Testis (tissue), 3 donors: ENCODE measurements around the gene TPCN1. TPM values are rescaled to one million over a fixed set of nuclear protein-coding genes. Genes with fewer than 3 reads are reported as not detected.

ENCODE experiments used
- DNase-seq: peaks from one replicate; pipeline ENCODE4 v3.0.0-alpha.2; 2019
- H3K27ac ChIP-seq, 2 donors: fragments of 200-600 bp; sonication (generic); one replicate each; pipeline ENCODE4 v1.5.1; 2019
- H3K27me3 ChIP-seq: fragments of 200-600 bp; sonication (generic); one replicate; pipeline ENCODE4 v1.5.1; 2019
- H3K36me3 ChIP-seq: fragments of 200-600 bp; sonication (generic); one replicate; pipeline ENCODE4 v1.5.1; 2017; ENCODE audit warnings: low read depth; ENCODE audit errors: missing control alignments
- H3K4me1 ChIP-seq: fragments of 200-600 bp; sonication (generic); one replicate; pipeline ENCODE4 v1.5.1; 2019
- H3K4me3 ChIP-seq, 2 donors: fragments of 200-600 bp; sonication (generic); one replicate each; pipeline ENCODE4 v1.5.1; 2017 to 2019
- H3K9me3 ChIP-seq: fragments of 200-600 bp; sonication (generic); one replicate; pipeline ENCODE4 v1.5.1; 2017
- POLR2A ChIP-seq: fragments of 450-650 bp; IDR thresholded peaks from one replicate; pipeline ENCODE4 v1.6.1; 2017; ENCODE audit warnings: antibody characterized with exemption, mild to moderate bottlenecking, moderate library complexity
- WGBS, 2 donors: methylation state at CpG; one replicate each; pipeline ENCODE4 v1.1.5; 2018; 5-methylcytosine and 5-hydroxymethylcytosine counted together
- intact Hi-C: fragments of 100-400 bp; cut with DNase I; formaldehyde crosslinking; loops from one replicate; pipeline ENCODE4 v1.15.1; 2023; ENCODE audit warnings: low total_unique reads
- polyA plus RNA-seq: library from polyadenylated mRNA; stranded (reverse); fragments of 350-450 nt; fragmentation: Illumina TruSeq; extraction: RNeasy Lipid Tissue Mini Kit (QIAGEN cat#74804); gene quantifications from one replicate; pipeline ENCODE4 v1.2.3, GENCODE V29; 2014; ENCODE audit warnings: low read depth, low replicate concordance; ENCODE audit not compliant: insufficient read depth
- total RNA-seq, 2 donors: library from RNA; depleted of rRNA; stranded (reverse); fragments of >200 nt; gene quantifications; one replicate each; pipeline ENCODE4 v1.2.3, GENCODE V29; 2016
- TF ChIP-seq, protein P1 (sequence below), 3 experiments: fragments of 450-650 bp in 2 of 3; fragments of 200-600 bp in 1 of 3; sonication (generic) in 1 of 3; IDR thresholded peaks; one replicate each; pipeline ENCODE4 v1.5.1; 2016 to 2019; ENCODE audit warnings: antibody characterized with exemption in 3 of 3, mild to moderate bottlenecking in 2 of 3, moderate library complexity in 1 of 3

TPCN1 gene
- total and polyA plus RNA-seq, 3 donors from 2014 or later: 33.4 to 73.0 (median 48.7) TPM

- TF ChIP-seq, protein P1, sequence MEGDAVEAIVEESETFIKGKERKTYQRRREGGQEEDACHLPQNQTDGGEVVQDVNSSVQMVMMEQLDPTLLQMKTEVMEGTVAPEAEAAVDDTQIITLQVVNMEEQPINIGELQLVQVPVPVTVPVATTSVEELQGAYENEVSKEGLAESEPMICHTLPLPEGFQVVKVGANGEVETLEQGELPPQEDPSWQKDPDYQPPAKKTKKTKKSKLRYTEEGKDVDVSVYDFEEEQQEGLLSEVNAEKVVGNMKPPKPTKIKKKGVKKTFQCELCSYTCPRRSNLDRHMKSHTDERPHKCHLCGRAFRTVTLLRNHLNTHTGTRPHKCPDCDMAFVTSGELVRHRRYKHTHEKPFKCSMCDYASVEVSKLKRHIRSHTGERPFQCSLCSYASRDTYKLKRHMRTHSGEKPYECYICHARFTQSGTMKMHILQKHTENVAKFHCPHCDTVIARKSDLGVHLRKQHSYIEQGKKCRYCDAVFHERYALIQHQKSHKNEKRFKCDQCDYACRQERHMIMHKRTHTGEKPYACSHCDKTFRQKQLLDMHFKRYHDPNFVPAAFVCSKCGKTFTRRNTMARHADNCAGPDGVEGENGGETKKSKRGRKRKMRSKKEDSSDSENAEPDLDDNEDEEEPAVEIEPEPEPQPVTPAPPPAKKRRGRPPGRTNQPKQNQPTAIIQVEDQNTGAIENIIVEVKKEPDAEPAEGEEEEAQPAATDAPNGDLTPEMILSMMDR (IDR thresholded peaks at IDR 0.05): no peak
- TF ChIP-seq POLR2A: no peak
- Histone ChIP-seq H3K27ac (no peak overlapping the region), H3K27me3 (no peaks in the 10 kb centered on the region), H3K4me3 (no peak overlapping the region), H3K36me3 (no peaks in the 10 kb centered on the region), H3K4me1 (peaks cover 23% of the 10 kb centered on the region), H3K9me3 (no peaks in the 10 kb centered on the region)
- intact Hi-C loops: no loop called here
- no peak for DNase-seq
- WGBS, 2 donors: 66 to 81% methylated on average over 5 of the region's 5 CpGs
These were observed 15.5 kb downstream of the TPCN1 start for GRCh38 chr12:113236539-113237399.

DNA sequence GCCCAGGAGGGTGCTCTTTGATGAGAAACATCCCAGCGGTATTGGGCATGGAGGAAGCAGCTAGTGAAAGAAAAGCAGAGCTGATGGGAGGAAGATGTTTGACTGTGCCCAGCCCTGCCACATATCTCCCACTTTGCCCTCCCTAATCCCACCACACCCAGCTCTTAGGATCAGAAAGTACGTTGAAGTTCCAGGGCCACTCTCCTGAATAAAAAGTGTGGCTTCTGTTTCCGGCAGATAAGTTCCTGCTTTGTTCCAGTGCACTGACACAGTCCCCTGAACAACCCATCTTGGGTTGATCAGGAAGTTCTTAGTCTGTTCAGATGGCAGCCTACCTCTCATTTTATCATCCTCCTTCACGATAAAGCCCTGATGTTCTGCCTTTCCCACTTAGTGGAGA is 16.5 kb downstream of the TPCN1 start:
- intact Hi-C loops: no loop called here
- no peaks in the 10 kb centered on the region for H3K36me3 ChIP-seq

GRCh38 chr12:113238309-113238708 is 17.0 kb downstream of the TPCN1 start:
- no peaks in the 10 kb centered on the region for H3K27me3 ChIP-seq
- H3K27ac ChIP-seq: peak overlapping the region in 1 of 2 donors; percentile 57
- no peaks in the 10 kb centered on the region for H3K36me3 ChIP-seq
- intact Hi-C loops: no loop called here
- no peak for TF ChIP-seq POLR2A
- TF ChIP-seq, protein P1 (IDR thresholded peaks at IDR 0.05): no peak
- no peak for DNase-seq
- no peak overlapping the region for H3K4me3 ChIP-seq
- H3K9me3 ChIP-seq: no peaks in the 10 kb centered on the region
- H3K4me1 ChIP-seq: peaks cover 18% of the 10 kb centered on the region
- WGBS, 2 donors: 63 to 66% methylated on average over 3 of the region's 3 CpGs

More for the DNA sequence above, 16.5 kb downstream of the TPCN1 start:
- WGBS, 2 donors: 59 to 63% methylated on average over 4 of the region's 4 CpGs
- peaks cover 18% of the 10 kb centered on the region for H3K4me1 ChIP-seq
- H3K27ac ChIP-seq: no peak overlapping the region
- no peak overlapping the region for H3K4me3 ChIP-seq
- no peak for DNase-seq
- TF ChIP-seq, protein P1 (IDR thresholded peaks at IDR 0.05): no peak
- no peak for TF ChIP-seq POLR2A
- H3K9me3 ChIP-seq: no peaks in the 10 kb centered on the region
- no peaks in the 10 kb centered on the region for H3K27me3 ChIP-seq

DNA sequence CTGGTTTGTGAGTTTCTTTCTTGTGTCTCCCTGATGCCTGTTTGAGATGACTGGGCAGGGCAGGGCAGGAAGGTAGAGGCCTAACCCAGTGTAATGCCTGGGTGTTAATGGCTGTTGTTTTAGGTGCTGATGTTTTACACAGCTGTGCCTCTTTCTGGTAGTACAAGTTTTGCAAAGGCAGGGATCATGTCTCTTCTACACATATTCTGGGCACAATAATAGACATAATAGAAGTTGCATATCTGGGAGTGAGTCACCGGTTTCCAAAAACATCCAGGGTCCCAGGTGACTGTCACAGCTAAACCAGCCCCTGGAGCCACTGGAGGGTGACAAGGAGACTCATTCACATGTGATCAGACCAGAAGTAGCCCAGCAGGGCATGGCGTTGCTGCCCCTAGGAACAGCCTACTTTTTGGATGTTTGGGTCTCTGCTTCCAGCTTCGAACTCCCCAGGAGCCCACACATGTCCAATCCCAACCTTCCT is 18.1 kb downstream of the TPCN1 start:
- Histone ChIP-seq H3K27ac (peak overlapping the region; percentile 33 to 57), H3K27me3 (no peaks in the 10 kb centered on the region), H3K36me3 (no peaks in the 10 kb centered on the region), H3K4me3 (no peak overlapping the region), H3K4me1 (peaks cover 25% of the 10 kb centered on the region), H3K9me3 (no peaks in the 10 kb centered on the region)
- intact Hi-C loops: no loop called here
- no peak for DNase-seq
- WGBS, 2 donors: 59 to 61% methylated on average over 3 of the region's 3 CpGs
- TF ChIP-seq POLR2A: no peak
- TF ChIP-seq, protein P1 (IDR thresholded peaks at IDR 0.05): no peak
